ENCODE measurements around the gene CIB4. TPM values are rescaled to one million over a fixed set of nuclear protein-coding genes. Genes with fewer than 3 reads are reported as not detected.

Gene CIB4
- total RNA-seq, 1 donor from 2014 or later, result not detected

DNA sequence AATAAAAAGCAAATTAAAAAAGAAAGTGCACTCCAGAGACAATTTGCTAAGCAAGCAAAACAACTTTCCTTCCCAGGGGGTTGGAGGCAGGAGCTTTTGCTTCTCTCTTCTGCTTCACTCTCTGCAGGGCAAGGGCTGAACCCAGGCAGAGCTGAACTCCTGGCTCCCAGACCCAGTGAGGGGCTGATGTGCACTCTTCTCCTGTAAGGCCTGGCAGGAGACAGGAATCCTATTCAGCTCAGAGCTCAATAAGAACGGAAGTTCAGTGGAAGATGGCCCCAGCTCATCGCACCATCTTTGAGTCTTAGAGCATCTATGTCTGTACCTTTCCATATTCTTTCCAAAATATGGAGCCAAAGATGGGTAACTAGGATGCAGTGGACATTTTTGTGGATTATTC is 29.1 kb downstream of the CIB4 start:
- no peaks in the 10 kb centered on the region for H3K36me3 ChIP-seq
- no peaks in the 10 kb centered on the region for H3K27me3 ChIP-seq (ENCODE audit: low read depth)
- TF ChIP-seq, protein P1, sequence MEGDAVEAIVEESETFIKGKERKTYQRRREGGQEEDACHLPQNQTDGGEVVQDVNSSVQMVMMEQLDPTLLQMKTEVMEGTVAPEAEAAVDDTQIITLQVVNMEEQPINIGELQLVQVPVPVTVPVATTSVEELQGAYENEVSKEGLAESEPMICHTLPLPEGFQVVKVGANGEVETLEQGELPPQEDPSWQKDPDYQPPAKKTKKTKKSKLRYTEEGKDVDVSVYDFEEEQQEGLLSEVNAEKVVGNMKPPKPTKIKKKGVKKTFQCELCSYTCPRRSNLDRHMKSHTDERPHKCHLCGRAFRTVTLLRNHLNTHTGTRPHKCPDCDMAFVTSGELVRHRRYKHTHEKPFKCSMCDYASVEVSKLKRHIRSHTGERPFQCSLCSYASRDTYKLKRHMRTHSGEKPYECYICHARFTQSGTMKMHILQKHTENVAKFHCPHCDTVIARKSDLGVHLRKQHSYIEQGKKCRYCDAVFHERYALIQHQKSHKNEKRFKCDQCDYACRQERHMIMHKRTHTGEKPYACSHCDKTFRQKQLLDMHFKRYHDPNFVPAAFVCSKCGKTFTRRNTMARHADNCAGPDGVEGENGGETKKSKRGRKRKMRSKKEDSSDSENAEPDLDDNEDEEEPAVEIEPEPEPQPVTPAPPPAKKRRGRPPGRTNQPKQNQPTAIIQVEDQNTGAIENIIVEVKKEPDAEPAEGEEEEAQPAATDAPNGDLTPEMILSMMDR (IDR thresholded peaks at IDR 0.05), result no peak
- peaks cover 64% of the 10 kb centered on the region for H3K4me1 ChIP-seq
- no peaks in the 10 kb centered on the region for H3K9me3 ChIP-seq
- no peak overlapping the region for H3K4me3 ChIP-seq
- ATAC-seq (no peak), DNase-seq (no peak)
- H3K27ac ChIP-seq, result peak overlapping the region; percentile 25
- intact Hi-C loops (cut with DNase I), result no loop called here

DNA sequence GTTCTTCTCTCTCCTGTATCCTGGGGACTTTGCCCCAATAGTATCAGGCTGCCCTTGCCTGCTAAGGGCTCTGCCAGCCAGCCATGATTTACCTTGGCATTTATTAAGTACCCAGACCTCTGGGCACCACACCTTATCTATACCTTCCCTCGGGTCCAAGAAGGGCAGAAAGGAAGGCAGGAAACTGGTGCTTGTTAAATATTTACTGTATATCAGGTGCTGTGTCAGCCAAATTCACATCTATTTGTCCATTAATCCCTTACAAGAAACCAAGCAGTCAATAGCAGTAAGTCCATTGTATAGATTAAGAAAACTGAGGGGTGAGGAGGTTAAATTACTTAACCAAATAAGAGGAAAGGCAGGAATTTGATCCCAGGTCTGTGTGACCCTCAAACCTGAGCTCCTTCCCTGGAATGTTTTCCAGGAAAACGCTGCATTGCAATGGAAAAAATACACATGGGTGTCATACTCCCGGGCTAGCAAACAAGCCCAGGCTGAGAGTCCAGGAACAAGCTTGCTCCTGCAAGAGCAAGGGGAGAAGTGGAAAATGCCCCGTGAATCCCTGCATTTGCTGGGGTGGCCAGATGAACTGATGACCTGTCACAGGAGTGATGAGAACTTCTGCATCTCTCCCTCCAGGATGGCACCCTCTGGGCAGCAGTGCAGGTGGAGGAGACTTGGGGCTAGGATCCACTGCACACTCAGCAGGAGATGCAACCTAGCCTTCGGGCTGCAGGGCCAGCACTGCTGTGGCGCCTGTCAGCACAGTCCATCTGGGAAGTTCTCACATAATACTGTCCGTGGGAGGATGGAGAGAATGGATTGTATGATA is 30.4 kb downstream of the CIB4 start:
- intact Hi-C loops (cut with DNase I), result no loop called here
- no peaks in the 10 kb centered on the region for H3K27me3 ChIP-seq (ENCODE audit: low read depth)
- no peak overlapping the region for H3K4me3 ChIP-seq
- H3K4me1 ChIP-seq, result peaks cover 67% of the 10 kb centered on the region
- TF ChIP-seq, protein P1 (IDR thresholded peaks at IDR 0.05), result no peak
- DNase-seq, result no peak
- H3K27ac ChIP-seq, result peak overlapping the region; percentile 59
- no peak for ATAC-seq
- H3K9me3 ChIP-seq, result no peaks in the 10 kb centered on the region
- H3K36me3 ChIP-seq, result no peaks in the 10 kb centered on the region

DNA sequence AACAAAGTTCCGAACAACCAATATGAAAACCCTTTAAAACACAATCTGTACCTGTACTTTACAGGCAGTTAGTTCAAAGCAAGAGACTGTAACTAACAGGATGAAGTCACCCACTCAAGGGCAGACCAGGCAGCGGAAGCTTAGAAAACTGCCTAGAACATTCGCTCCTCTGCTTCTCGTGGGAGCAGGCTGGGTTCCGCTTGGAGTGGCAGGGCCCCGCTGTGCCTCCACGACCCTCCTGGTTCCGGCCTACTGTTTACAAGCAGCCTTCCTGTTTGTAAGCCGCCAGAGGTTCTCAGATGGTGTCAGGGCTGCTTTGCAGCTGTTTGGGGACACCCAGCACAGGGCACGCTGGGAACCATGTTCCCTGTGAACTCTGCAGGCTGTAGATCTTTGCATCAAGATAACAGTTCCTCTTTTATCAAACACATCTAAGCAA is 31.3 kb downstream of the CIB4 start:
- Histone ChIP-seq H3K4me1 (peaks cover 60% of the 10 kb centered on the region), H3K4me3 (no peak overlapping the region), H3K27me3 (ENCODE audit: low read depth) (no peaks in the 10 kb centered on the region), H3K9me3 (no peaks in the 10 kb centered on the region), H3K36me3 (no peaks in the 10 kb centered on the region), H3K27ac (peak overlapping the region; percentile 59)
- ATAC-seq (peak; percentile 13 to 20), DNase-seq (no peak)
- intact Hi-C loops (cut with DNase I), result loop anchor here (5.0 kb wide), 1 partner anchor 132 kb away; no protein-coding TSS in a partner anchor
- TF ChIP-seq, protein P1 (IDR thresholded peaks at IDR 0.05), result no peak

DNA sequence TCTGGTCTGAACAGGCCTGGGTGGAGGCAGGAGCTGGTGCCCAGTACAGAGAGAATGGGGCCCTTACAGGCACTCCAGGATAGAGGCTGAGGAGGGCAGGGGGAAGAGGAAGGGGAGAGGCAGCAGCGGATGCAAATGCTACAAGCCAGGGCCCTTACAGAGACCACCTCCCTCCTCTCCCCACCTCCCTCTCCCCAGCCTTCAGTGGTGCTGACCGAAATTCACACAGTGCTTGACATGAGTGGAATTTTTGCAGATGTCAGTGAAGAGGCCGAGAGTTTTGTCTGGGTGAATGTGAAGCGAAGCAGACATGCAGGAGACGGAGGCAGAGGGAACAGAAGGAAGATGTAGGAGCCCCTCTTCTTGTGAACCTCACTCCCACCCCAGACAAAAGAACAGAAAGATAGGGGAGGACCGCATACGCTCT is 31.9 kb downstream of the CIB4 start:
- DNase-seq, result no peak
- Histone ChIP-seq H3K9me3 (no peaks in the 10 kb centered on the region), H3K27me3 (ENCODE audit: low read depth) (no peaks in the 10 kb centered on the region), H3K27ac (peak overlapping the region; percentile 59), H3K4me3 (no peak overlapping the region), H3K4me1 (peaks cover 54% of the 10 kb centered on the region), H3K36me3 (no peaks in the 10 kb centered on the region)
- intact Hi-C loops (cut with DNase I), result loop anchor here (5.0 kb wide), 1 partner anchor 133 kb away; no protein-coding TSS in a partner anchor
- TF ChIP-seq, protein P1 (IDR thresholded peaks at IDR 0.05), result no peak
- no peak for ATAC-seq

DNA sequence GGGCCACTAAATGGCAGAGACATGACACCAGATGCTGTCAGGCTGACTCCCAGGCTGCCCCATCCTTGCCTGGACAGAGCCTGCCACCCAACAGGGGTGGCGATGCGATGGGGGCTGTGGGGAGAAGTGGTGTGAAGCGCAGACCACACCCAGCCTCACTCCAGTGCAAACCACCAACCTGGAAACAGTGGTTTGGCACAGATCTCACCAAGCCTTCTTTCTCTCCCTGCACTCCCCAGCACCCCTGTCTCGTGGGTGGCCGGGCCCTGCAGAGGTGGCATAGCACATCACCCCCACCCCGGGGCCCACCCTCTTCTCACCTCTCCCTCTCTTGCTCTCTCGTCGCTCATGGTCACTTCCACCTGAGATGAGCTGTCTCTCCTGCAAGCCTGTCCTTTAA is 32.6 kb downstream of the CIB4 start:
- H3K9me3 ChIP-seq, result no peaks in the 10 kb centered on the region
- H3K27me3 ChIP-seq (ENCODE audit: low read depth), result no peaks in the 10 kb centered on the region
- intact Hi-C loops (cut with DNase I), result loop anchor here (5.0 kb wide), 1 partner anchor 134 kb away; no protein-coding TSS in a partner anchor
- H3K4me1 ChIP-seq, result peaks cover 47% of the 10 kb centered on the region
- no peaks in the 10 kb centered on the region for H3K36me3 ChIP-seq
- peak overlapping the region; percentile 59 for H3K27ac ChIP-seq
- DNase-seq, result no peak
- no peak for ATAC-seq
- H3K4me3 ChIP-seq, result no peak overlapping the region
- TF ChIP-seq, protein P1 (IDR thresholded peaks at IDR 0.05), result no peak

Data from lower lobe of right lung (tissue), 2 donors.